HG03108 (cell line): ENCODE results near the gene FGF5.

Experiments used
- ATAC-seq: cut with Tn5 transposase; IDR thresholded peaks from one replicate; pipeline ENCODE4 v1.9.1; 2021; ENCODE audit warnings: moderate library complexity; ENCODE audit not compliant: unreplicated experiment

Gene FGF5

GRCh38 chr4:80252953-80253352 is 13.5 kb upstream of the FGF5 start:
- ATAC-seq = no peak

- no peak for ATAC-seq
These were observed 13.0 kb upstream of the FGF5 start for GRCh38 chr4:80253510-80253909.

- ATAC-seq = no peak
These were observed 12.3 kb upstream of the FGF5 start for GRCh38 chr4:80254114-80254513.

GRCh38 chr4:80255329-80256095 is 11.0 kb upstream of the FGF5 start:
- ATAC-seq = no peak

- no peak for ATAC-seq
These were observed 8.6 kb upstream of the FGF5 start for GRCh38 chr4:80257851-80258250.

- no peak for ATAC-seq
These were observed 7.5 kb upstream of the FGF5 start for GRCh38 chr4:80259012-80259411.

GRCh38 chr4:80259817-80260216 is 6.6 kb upstream of the FGF5 start:
- no peak for ATAC-seq

- ATAC-seq = no peak
These were observed 4.4 kb upstream of the FGF5 start for GRCh38 chr4:80261989-80262600.

GRCh38 chr4:80263541-80264351 is 2.7 kb upstream of the FGF5 start:
- ATAC-seq = no peak

GRCh38 chr4:80264352-80264647 is 2.2 kb upstream of the FGF5 start:
- ATAC-seq = no peak

- ATAC-seq = no peak
These were observed 1.6 kb upstream of the FGF5 start for GRCh38 chr4:80264825-80265224.

- no peak for ATAC-seq
These were observed 752 bp upstream of the FGF5 start for GRCh38 chr4:80265571-80266252.

- no peak for ATAC-seq
These were observed 477 bp downstream of the FGF5 start for GRCh38 chr4:80266902-80267380.

- no peak for ATAC-seq
These were observed 1.8 kb downstream of the FGF5 start for GRCh38 chr4:80268081-80268823.

- ATAC-seq = no peak
These were observed 2.5 kb downstream of the FGF5 start for GRCh38 chr4:80268936-80269335.

GRCh38 chr4:80270321-80270720 is 3.9 kb downstream of the FGF5 start:
- ATAC-seq = no peak

- no peak for ATAC-seq
These were observed 4.4 kb downstream of the FGF5 start for GRCh38 chr4:80270868-80271267.

GRCh38 chr4:80271801-80272200 is 5.3 kb downstream of the FGF5 start:
- no peak for ATAC-seq

GRCh38 chr4:80276931-80277330 is 10.5 kb downstream of the FGF5 start:
- ATAC-seq = no peak

- ATAC-seq = no peak
These were observed 13.3 kb downstream of the FGF5 start for GRCh38 chr4:80279751-80280150.

- no peak for ATAC-seq
These were observed 20.0 kb downstream of the FGF5 start for GRCh38 chr4:80286451-80286850.
